AG08396 (cell line): Measurements from ENCODE around the gene CLCA1.
"Not testable (repeated sequence)": the region's sequence is repeated elsewhere in the genome, so short reads cannot be mapped to it uniquely, and the experiment has no call there.

ENCODE experiments used
- DNase-seq: peaks from one replicate; pipeline ENCODE4 v3.0.0; 2012; ENCODE audit warnings: low spot score, mixed read lengths

The CLCA1 gene

GRCh38 chr1:86466109-86466844 is 2.5 kb upstream of the CLCA1 start:
- no peak for DNase-seq

DNA sequence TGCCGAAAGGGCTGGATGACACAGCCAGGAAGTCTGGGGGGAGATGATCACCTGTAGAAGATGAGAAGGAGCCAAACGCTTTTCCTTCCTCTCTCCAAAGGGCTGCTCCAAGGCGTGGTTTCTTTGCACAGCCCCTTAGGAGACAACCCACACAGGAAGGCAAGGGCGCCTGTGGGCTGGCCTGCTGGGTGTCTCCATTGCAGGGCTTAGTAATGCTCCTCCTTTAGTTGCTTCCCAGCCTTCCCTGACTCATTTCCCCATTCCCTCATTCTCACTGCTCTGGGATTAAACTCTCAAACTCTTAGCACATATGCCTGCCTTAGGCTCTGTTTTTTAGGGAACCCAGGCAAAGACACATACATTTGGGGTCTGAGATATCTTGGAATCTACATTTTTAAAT is 1.7 kb upstream of the CLCA1 start:
- DNase-seq, result no peak

GRCh38 chr1:86470859-86471258 is 2.1 kb downstream of the CLCA1 start:
- no peak for DNase-seq

GRCh38 chr1:86471291-86471690 is 2.6 kb downstream of the CLCA1 start:
- no peak for DNase-seq

GRCh38 chr1:86472152-86472551 is 3.4 kb downstream of the CLCA1 start:
- DNase-seq, result no peak

GRCh38 chr1:86472767-86473166 is 4.0 kb downstream of the CLCA1 start:
- no peak for DNase-seq

- DNase-seq, result no peak
Measured at GRCh38 chr1:86477256-86477655, 8.5 kb downstream of the CLCA1 start.

DNA sequence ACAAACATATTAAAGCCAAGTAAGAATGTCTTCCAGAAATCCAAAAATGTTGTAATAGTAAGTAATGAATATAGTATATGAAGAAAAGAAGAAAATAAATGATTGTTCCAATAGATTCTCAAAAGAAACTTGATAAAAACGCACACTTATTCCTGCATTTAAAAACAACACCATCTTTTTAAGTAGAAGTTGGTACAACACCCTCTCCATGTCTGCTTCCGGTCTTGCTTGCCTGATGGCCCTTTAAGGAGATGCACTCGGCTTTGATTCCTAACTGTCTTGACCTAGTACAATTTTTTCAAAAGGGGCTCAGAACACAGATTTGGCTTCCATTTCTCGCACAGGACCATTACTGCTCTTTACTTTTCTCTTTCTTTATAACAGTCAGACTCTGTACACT is 9.0 kb downstream of the CLCA1 start:
- no peak for DNase-seq

- DNase-seq, result no peak
Measured at GRCh38 chr1:86478416-86479156, 9.9 kb downstream of the CLCA1 start.

DNA sequence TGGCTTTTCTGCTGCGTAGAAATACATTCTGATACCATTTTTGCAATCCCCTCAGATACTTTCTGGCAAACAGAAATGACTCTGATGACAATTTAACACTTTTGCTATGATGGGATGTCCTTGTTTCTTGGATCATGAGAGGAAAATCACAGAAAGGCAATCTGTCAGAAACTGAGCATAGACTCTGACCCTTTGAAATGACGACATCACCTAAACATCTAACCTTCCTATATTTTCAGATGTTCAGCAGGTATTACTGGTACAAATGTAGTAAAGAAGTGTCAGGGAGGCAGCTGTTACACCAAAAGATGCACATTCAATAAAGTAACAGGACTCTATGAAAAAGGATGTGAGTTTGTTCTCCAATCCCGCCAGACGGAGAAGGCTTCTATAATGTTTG is 13.2 kb downstream of the CLCA1 start:
- no peak for DNase-seq

- no peak for DNase-seq
Measured at GRCh38 chr1:86487131-86487810, 18.5 kb downstream of the CLCA1 start.

DNA sequence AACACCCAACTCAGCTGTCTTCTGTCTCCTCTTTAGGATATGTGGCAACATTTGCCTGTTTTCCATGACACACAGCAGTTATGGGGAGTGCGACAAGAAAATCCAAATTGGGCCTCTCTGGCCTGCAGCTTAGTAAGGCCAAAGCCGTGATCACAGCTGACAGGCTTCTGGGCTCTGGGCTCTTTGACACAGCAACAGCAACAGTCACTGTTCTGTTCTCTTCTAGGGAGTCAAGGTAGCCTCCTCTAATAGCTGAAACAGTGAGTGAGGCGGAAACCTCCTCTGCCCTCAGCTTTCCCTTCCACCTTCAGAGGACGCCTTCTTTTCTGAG is 19.0 kb downstream of the CLCA1 start:
- no peak for DNase-seq

DNA sequence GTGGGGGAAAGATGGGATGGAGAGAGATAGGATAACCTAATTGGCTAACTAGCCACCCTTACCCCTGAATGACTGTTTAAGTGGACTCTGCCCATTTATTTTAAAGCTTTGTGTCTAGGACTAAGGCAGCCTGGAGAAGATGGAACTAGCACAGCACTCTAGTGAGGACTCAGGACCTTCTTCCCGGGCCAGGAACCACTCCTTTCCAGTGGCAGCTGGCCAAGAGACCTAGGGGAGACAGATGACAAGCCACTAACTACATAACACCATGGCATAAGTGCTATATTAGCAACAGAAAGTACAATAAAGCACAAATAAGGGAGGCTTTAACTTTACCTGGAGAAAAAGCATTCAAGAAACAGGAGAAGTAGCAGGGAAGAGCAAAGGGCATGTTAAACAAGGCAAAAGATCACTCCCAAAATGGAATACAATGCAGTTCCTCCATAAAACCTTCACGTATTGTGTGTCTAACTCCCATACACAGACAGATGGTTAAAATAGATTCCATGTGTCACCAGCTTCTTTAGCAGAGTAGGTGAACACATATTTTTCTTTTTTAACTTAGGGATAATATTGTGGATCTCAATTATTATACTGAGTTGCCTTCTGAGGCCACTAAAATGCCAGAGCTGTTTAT is 20.6 kb downstream of the CLCA1 start:
- no peak for DNase-seq

DNA sequence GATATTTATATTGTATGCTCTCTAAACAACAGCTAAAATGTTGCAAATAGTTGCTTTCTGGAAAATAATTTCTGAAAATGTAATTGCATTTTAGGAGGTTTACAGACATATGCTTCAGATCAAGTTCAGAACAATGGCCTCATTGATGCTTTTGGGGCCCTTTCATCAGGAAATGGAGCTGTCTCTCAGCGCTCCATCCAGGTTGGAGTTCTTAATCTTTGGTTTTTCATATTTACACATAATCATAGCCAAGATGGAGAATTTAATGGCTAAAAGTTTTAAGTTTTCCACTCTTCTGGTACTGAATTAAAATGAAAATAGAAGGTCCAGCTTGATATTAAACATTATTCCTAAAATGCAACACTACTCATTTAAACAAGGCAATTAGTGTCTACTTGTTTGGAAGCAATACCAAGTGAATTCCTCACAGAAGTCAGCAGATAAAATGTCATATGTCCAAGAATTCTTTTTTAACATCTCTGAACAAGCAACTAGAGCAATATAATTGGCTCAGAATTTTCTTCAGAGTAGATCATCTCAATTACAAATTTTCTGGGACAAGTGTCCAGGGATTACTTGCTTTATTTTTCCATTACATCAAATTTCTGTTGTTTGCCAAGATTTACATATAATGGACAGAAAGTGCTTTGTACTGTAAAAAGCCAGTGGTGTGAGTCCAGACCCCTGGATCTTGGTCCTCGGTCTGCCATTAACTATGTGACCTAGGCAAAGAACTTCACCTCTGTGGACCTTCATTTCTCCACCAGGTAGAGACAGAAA is 22.6 kb downstream of the CLCA1 start:
- no peak for DNase-seq

DNA sequence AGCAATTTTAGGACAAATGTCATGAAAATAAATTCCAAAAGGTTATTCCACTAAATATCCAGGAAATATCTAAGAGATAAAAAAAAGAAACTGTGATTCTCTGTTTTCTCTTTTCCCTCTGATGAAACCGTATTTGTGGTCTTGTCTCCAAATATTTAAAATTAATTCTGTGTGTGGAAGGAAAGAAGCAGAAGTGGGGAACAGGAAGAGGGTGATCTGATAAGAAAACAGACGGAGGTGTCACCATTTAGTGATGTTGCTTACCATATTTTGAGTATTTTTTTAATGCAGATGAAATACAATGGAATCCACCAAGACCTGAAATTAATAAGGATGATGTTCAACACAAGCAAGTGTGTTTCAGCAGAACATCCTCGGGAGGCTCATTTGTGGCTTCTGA is 29.6 kb downstream of the CLCA1 start:
- no peak for DNase-seq

GRCh38 chr1:86499987-86500593 is 31.4 kb downstream of the CLCA1 start:
- no peak for DNase-seq

- no peak for DNase-seq
Measured at GRCh38 chr1:86500714-86501113, 32.0 kb downstream of the CLCA1 start.

DNA sequence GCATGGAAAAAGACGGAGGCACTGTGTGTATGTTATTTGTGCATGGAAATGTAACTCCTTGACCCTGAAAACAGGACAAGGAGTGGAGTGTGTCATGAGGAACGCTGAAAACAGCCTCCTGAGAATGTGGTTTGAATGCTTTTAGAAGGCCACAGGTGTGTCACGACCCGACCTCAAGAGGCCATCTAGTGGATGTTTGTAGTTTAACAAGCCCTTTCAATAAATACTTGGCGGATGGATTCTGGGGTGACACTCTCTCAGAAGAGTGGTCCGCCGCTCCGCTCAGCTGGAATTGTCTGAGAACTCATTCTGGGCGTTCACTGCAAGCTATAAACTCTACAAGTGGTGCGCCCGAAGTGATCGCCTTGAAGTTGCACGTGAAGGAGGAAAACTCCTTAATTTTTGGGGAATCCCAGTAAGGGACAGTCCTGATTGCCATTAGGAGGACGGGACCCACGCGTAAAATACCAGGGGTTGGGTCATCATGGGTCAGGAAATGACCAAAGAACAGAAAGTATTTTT is 33.5 kb downstream of the CLCA1 start:
- not testable (repeated sequence) for DNase-seq

GRCh38 chr1:86502721-86503405 is 34.1 kb downstream of the CLCA1 start:
- DNase-seq, result no peak

- DNase-seq, result no peak
Measured at GRCh38 chr1:86503406-86504136, 34.8 kb downstream of the CLCA1 start.
